Measurements from ENCODE around the gene SGK1.
"Not testable (repeated sequence)": the region's sequence is repeated elsewhere in the genome, so short reads cannot be mapped to it uniquely, and the experiment has no call there.

DNA sequence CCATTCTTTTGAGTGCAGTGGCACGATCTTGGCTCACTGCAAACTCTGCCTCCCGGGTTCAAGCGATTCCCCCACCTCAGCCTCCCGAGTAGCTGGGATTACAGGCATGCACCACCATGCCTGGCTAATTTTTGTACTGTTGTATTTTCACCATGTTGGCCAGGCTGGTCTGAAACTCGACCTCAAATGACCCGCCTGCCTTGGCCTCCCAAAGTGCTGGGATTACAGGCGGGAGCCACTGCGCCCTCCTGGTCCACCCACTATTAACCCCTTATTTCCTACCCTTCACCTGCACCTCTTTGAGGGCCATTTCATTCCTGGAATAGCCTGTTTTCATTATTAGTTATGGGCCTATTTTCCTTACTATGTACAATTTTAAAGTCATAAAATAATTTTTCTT is 125.3 kb downstream of the SGK1 start:
- TF ChIP-seq, protein P1, sequence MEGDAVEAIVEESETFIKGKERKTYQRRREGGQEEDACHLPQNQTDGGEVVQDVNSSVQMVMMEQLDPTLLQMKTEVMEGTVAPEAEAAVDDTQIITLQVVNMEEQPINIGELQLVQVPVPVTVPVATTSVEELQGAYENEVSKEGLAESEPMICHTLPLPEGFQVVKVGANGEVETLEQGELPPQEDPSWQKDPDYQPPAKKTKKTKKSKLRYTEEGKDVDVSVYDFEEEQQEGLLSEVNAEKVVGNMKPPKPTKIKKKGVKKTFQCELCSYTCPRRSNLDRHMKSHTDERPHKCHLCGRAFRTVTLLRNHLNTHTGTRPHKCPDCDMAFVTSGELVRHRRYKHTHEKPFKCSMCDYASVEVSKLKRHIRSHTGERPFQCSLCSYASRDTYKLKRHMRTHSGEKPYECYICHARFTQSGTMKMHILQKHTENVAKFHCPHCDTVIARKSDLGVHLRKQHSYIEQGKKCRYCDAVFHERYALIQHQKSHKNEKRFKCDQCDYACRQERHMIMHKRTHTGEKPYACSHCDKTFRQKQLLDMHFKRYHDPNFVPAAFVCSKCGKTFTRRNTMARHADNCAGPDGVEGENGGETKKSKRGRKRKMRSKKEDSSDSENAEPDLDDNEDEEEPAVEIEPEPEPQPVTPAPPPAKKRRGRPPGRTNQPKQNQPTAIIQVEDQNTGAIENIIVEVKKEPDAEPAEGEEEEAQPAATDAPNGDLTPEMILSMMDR (IDR thresholded peaks at IDR 0.05), result not testable (repeated sequence)
- TF ChIP-seq EZH2phosphoT487, EZH2 (IDR thresholded peaks at IDR 0.05): not testable (repeated sequence)
